OCI-LY1 (cell line): ENCODE data around the gene PAPSS2.
"Not testable (repeated sequence)": the region's sequence is repeated elsewhere in the genome, so short reads cannot be mapped to it uniquely, and the experiment has no call there.

Experiments used
- H2AFZ ChIP-seq: fragments of 200-600 bp; sonication (generic), shearing (Covaris generic); 2 replicates; pipeline ENCODE4 v1.6.0; 2014; ENCODE audit warnings: antibody characterized with exemption, mild to moderate bottlenecking, low read length
- H3F3A ChIP-seq: fragments of 200-600 bp; sonication (generic), shearing (Covaris generic); 2 replicates; pipeline ENCODE4 v1.6.0; 2014; ENCODE audit warnings: mild to moderate bottlenecking, antibody characterized with exemption, low read length, moderate library complexity; ENCODE audit not compliant: insufficient read depth
- H3K27ac ChIP-seq: fragments of 200-600 bp; sonication (generic); 2 replicates; pipeline ENCODE4 v1.5.1; 2014; ENCODE audit warnings: low read length, mixed run types, mild to moderate bottlenecking, low read depth; ENCODE audit not compliant: poor library complexity, severe bottlenecking
- H3K27me3 ChIP-seq: fragments of 200-600 bp; sonication (generic); 2 replicates; pipeline ENCODE4 v1.6.0; 2014; ENCODE audit warnings: antibody characterized with exemption, mild to moderate bottlenecking, low read length, moderate library complexity; ENCODE audit not compliant: insufficient read depth
- H3K36me3 ChIP-seq: fragments of 200-600 bp; sonication (generic); 2 replicates; pipeline ENCODE4 v1.6.1; 2014; ENCODE audit warnings: mild to moderate bottlenecking, antibody characterized with exemption, low read length, moderate library complexity, mixed read lengths; ENCODE audit not compliant: insufficient read depth
- H3K4me1 ChIP-seq: fragments of 200-600 bp; sonication (generic); 2 replicates; pipeline ENCODE4 v1.5.1; 2014; ENCODE audit warnings: mild to moderate bottlenecking, low read length, moderate library complexity; ENCODE audit not compliant: insufficient read depth, severe bottlenecking
- H3K4me2 ChIP-seq: fragments of 200-600 bp; sonication (generic), shearing (Covaris generic); 2 replicates; pipeline ENCODE4 v1.6.1; 2014; ENCODE audit warnings: low read length
- H3K4me3 ChIP-seq: fragments of 200-600 bp; sonication (generic); 2 replicates; pipeline ENCODE4 v1.5.1; 2014; ENCODE audit warnings: low read length, low read depth, mild to moderate bottlenecking, mixed read lengths; ENCODE audit not compliant: poor library complexity, severe bottlenecking
- H3K79me2 ChIP-seq: fragments of 200-600 bp; shearing (Covaris generic); 2 replicates; pipeline ENCODE4 v1.6.1; 2016; ENCODE audit warnings: mixed run types, low read length, mixed read lengths; ENCODE audit not compliant: insufficient read depth
- H3K9ac ChIP-seq: fragments of 200-600 bp; sonication (generic), shearing (Covaris generic); 2 replicates; pipeline ENCODE4 v1.6.1; 2014; ENCODE audit warnings: mild to moderate bottlenecking, low read length, mixed read lengths
- H3K9me2 ChIP-seq: fragments of 200-600 bp; sonication (generic), shearing (Covaris generic); 2 replicates; pipeline ENCODE4 v1.6.1; 2014; ENCODE audit warnings: low read depth, mild to moderate bottlenecking, low read length, mixed read lengths
- H3K9me3 ChIP-seq: fragments of 200-600 bp; shearing (Covaris generic); 2 replicates; pipeline ENCODE4 v1.6.1; 2014; ENCODE audit warnings: low read length, mixed read lengths
- H4K20me1 ChIP-seq: fragments of 200-600 bp; sonication (generic), shearing (Covaris generic); 2 replicates; pipeline ENCODE4 v1.6.0; 2016; ENCODE audit warnings: mild to moderate bottlenecking, low read length; ENCODE audit not compliant: insufficient read depth
- EZH2 ChIP-seq: fragments of 200-600 bp; sonication (generic), shearing (Covaris generic); IDR thresholded peaks from 2 replicates; pipeline ENCODE4 v1.8.0; 2017; ENCODE audit warnings: borderline replicate concordance, mixed run types, mild to moderate bottlenecking, antibody characterized with exemption, low read length, moderate library complexity, mixed read lengths
- TF ChIP-seq, protein P1 (sequence below): fragments of 200-600 bp; sonication (generic), shearing (Covaris generic); IDR thresholded peaks from 2 replicates; pipeline ENCODE4 v1.5.1; 2017; ENCODE audit warnings: mild to moderate bottlenecking, antibody characterized with exemption, low read length, moderate library complexity, mixed read lengths

PAPSS2 gene

GRCh38 chr10:87619705-87620104, 40.0 kb upstream of the PAPSS2 start:
- no peaks in the 10 kb centered on the region for H3F3A ChIP-seq
- no peak overlapping the region for H2AFZ ChIP-seq
- no peaks in the 10 kb centered on the region for H3K9me3 ChIP-seq
- H4K20me1 ChIP-seq, result no peaks in the 10 kb centered on the region
- TF ChIP-seq EZH2, result no peak
- TF ChIP-seq, protein P1, sequence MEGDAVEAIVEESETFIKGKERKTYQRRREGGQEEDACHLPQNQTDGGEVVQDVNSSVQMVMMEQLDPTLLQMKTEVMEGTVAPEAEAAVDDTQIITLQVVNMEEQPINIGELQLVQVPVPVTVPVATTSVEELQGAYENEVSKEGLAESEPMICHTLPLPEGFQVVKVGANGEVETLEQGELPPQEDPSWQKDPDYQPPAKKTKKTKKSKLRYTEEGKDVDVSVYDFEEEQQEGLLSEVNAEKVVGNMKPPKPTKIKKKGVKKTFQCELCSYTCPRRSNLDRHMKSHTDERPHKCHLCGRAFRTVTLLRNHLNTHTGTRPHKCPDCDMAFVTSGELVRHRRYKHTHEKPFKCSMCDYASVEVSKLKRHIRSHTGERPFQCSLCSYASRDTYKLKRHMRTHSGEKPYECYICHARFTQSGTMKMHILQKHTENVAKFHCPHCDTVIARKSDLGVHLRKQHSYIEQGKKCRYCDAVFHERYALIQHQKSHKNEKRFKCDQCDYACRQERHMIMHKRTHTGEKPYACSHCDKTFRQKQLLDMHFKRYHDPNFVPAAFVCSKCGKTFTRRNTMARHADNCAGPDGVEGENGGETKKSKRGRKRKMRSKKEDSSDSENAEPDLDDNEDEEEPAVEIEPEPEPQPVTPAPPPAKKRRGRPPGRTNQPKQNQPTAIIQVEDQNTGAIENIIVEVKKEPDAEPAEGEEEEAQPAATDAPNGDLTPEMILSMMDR, result no peak
- no peaks in the 10 kb centered on the region for H3K27me3 ChIP-seq
- no peak overlapping the region for H3K9ac ChIP-seq
- H3K27ac ChIP-seq, result no peak overlapping the region
- H3K9me2 ChIP-seq, result no peaks in the 10 kb centered on the region
- H3K36me3 ChIP-seq, result no peaks in the 10 kb centered on the region
- H3K79me2 ChIP-seq, result no peaks in the 10 kb centered on the region
- no peaks in the 10 kb centered on the region for H3K4me1 ChIP-seq
- no peak overlapping the region for H3K4me3 ChIP-seq
- H3K4me2 ChIP-seq, result no peak overlapping the region

GRCh38 chr10:87621440-87621839, 38.2 kb upstream of the PAPSS2 start:
- H3K9me2 ChIP-seq, H3K4me2 ChIP-seq, H3K4me3 ChIP-seq, H3K9me3 ChIP-seq, H3K36me3 ChIP-seq, H4K20me1 ChIP-seq, H3K27ac ChIP-seq, H3K9ac ChIP-seq, H3K27me3 ChIP-seq, H3F3A ChIP-seq, H2AFZ ChIP-seq, H3K4me1 ChIP-seq, H3K79me2 ChIP-seq: not testable (repeated sequence)

GRCh38 chr10:87622314-87623004, 37.2 kb upstream of the PAPSS2 start:
- Histone ChIP-seq H3K4me1 (no peaks in the 10 kb centered on the region), H4K20me1 (no peaks in the 10 kb centered on the region), H2AFZ (no peak overlapping the region), H3K9ac (no peak overlapping the region), H3K9me3 (no peaks in the 10 kb centered on the region), H3K4me2 (no peak overlapping the region), H3F3A (no peaks in the 10 kb centered on the region), H3K27ac (no peak overlapping the region), H3K4me3 (no peak overlapping the region), H3K79me2 (no peaks in the 10 kb centered on the region), H3K36me3 (no peaks in the 10 kb centered on the region), H3K27me3 (no peaks in the 10 kb centered on the region), H3K9me2 (no peaks in the 10 kb centered on the region)
- TF ChIP-seq, protein P1, result no peak
- no peak for TF ChIP-seq EZH2

DNA sequence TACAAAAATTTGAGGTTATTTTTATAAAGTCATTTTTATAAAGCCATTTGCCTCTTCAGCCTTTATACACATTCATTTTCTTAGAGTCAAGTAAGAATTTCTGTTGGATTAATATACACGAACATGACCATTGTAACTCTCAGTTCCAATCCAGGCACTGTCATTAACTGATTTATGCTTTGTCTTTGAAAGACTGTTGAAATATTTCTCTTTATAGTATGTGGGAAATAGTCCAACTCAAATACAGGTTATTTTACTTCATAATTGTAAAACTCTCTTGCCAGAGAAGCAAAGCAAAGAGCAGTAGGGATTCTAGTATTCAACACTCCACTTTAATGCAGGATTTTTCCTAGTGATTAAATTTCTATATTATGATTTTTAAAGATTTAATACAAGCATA, 36.5 kb upstream of the PAPSS2 start:
- no peak overlapping the region for H3K4me2 ChIP-seq
- no peaks in the 10 kb centered on the region for H3K9me2 ChIP-seq
- H3K4me3 ChIP-seq, result no peak overlapping the region
- TF ChIP-seq, protein P1, result no peak
- no peak for TF ChIP-seq EZH2
- H3K27ac ChIP-seq, result no peak overlapping the region
- H3F3A ChIP-seq, result no peaks in the 10 kb centered on the region
- H3K9me3 ChIP-seq, result no peaks in the 10 kb centered on the region
- H3K27me3 ChIP-seq, result no peaks in the 10 kb centered on the region
- H3K4me1 ChIP-seq, result no peaks in the 10 kb centered on the region
- no peaks in the 10 kb centered on the region for H3K36me3 ChIP-seq
- H3K9ac ChIP-seq, result no peak overlapping the region
- no peaks in the 10 kb centered on the region for H3K79me2 ChIP-seq
- H4K20me1 ChIP-seq, result no peaks in the 10 kb centered on the region
- no peak overlapping the region for H2AFZ ChIP-seq
